Measurements from ENCODE around the gene MYO7B.
A peak's percentile ranks its signal among the peaks of the same experiment; 100 is the strongest.

The MYO7B gene

GRCh38 chr2:127565261-127566138 lies 30.0 kb downstream of the MYO7B start:
- WGBS, result 87% methylated on average over 12 of the region's 12 CpGs
- Histone ChIP-seq H3K4ac (ENCODE audit: low read depth in 1 of 2, low read length in 2 of 2) (no peak overlapping the region), H4K91ac (ENCODE audit: low read length) (no peak overlapping the region), H3K9me3 (ENCODE audit: control insufficient read depth, low read length) (no peaks in the 10 kb centered on the region), H2AK5ac (ENCODE audit: low read length, severe bottlenecking) (no peak overlapping the region), H3K27ac (ENCODE audit: low read length, poor library complexity, severe bottlenecking) (no peak overlapping the region), H2BK120ac (ENCODE audit: low read depth, low read length) (no peak overlapping the region), H3K14ac (ENCODE audit: low read length in 2 of 2) (no peak overlapping the region), H4K8ac (ENCODE audit: low read length) (no peak overlapping the region), H2AFZ (ENCODE audit: low read depth, low read length) (no peak overlapping the region), H2BK15ac (ENCODE audit: low read depth, poor library complexity, severe bottlenecking) (no peak overlapping the region), H3K4me2 (ENCODE audit: low read length, poor library complexity, severe bottlenecking) (no peak overlapping the region), H2BK5ac (ENCODE audit: low read depth, low read length, poor library complexity, severe bottlenecking) (no peak overlapping the region), H3K4me3 (ENCODE audit: insufficient read depth in 1 of 2, low read depth in 1 of 2, low read length in 2 of 2) (no peak overlapping the region), H2BK12ac (ENCODE audit: low read length in 2 of 2) (peak overlapping the region in 1 of 2 experiments; percentile 51), H3K4me1 (ENCODE audit: control insufficient read depth, insufficient read depth, low read depth, low read length) (peaks cover 2% of the 10 kb centered on the region), H3K36me3 (ENCODE audit: control insufficient read depth in 1 of 2, insufficient read depth in 2 of 2, low read depth in 1 of 2, low read length in 2 of 2) (no peaks in the 10 kb centered on the region), H3K23ac (ENCODE audit: low read length in 2 of 2) (no peak overlapping the region), H3K9ac (ENCODE audit: low read length) (no peak overlapping the region), H3K27me3 (ENCODE audit: control insufficient read depth in 1 of 2, insufficient read depth in 1 of 2, low read length in 2 of 2) (peaks cover 12 to 15% of the 10 kb centered on the region in 2 experiments), H3K18ac (ENCODE audit: low read depth in 1 of 2, low read length in 2 of 2) (no peak overlapping the region), H3K79me1 (replicated peaks; ENCODE audit: low read length, poor library complexity, severe bottlenecking) (no peaks in the 10 kb centered on the region)
- no peak for DNase-seq

GRCh38 chr2:127566139-127566417 lies 30.6 kb downstream of the MYO7B start:
- no peak overlapping the region for H3K14ac ChIP-seq (ENCODE audit: low read length in 2 of 2)
- H3K4ac ChIP-seq (ENCODE audit: low read depth in 1 of 2, low read length in 2 of 2), result no peak overlapping the region
- DNase-seq, result no peak
- no peak overlapping the region for H2BK15ac ChIP-seq (ENCODE audit: low read depth, poor library complexity, severe bottlenecking)
- no peak overlapping the region for H2BK12ac ChIP-seq (ENCODE audit: low read length in 2 of 2)
- WGBS, result 91% methylated on average over 5 of the region's 5 CpGs
- no peak overlapping the region for H3K23ac ChIP-seq (ENCODE audit: low read length in 2 of 2)
- H2AFZ ChIP-seq (ENCODE audit: low read depth, low read length), result no peak overlapping the region
- no peak overlapping the region for H2BK5ac ChIP-seq (ENCODE audit: low read depth, low read length, poor library complexity, severe bottlenecking)
- H3K4me1 ChIP-seq (ENCODE audit: control insufficient read depth, insufficient read depth, low read depth, low read length), result peaks cover 2% of the 10 kb centered on the region
- no peak overlapping the region for H2BK120ac ChIP-seq (ENCODE audit: low read depth, low read length)
- H4K91ac ChIP-seq (ENCODE audit: low read length), result no peak overlapping the region
- no peak overlapping the region for H3K4me3 ChIP-seq (ENCODE audit: insufficient read depth in 1 of 2, low read depth in 1 of 2, low read length in 2 of 2)
- no peak overlapping the region for H3K27ac ChIP-seq (ENCODE audit: low read length, poor library complexity, severe bottlenecking)
- H4K8ac ChIP-seq (ENCODE audit: low read length), result no peak overlapping the region
- no peak overlapping the region for H3K9ac ChIP-seq (ENCODE audit: low read length)
- H3K36me3 ChIP-seq (ENCODE audit: control insufficient read depth in 1 of 2, insufficient read depth in 2 of 2, low read depth in 1 of 2, low read length in 2 of 2), result no peaks in the 10 kb centered on the region
- H3K4me2 ChIP-seq (ENCODE audit: low read length, poor library complexity, severe bottlenecking), result no peak overlapping the region
- peaks cover 12 to 15% of the 10 kb centered on the region in 2 experiments for H3K27me3 ChIP-seq (ENCODE audit: control insufficient read depth in 1 of 2, insufficient read depth in 1 of 2, low read length in 2 of 2)
- H3K9me3 ChIP-seq (ENCODE audit: control insufficient read depth, low read length), result no peaks in the 10 kb centered on the region
- no peak overlapping the region for H2AK5ac ChIP-seq (ENCODE audit: low read length, severe bottlenecking)
- no peak overlapping the region for H3K18ac ChIP-seq (ENCODE audit: low read depth in 1 of 2, low read length in 2 of 2)
- H3K79me1 ChIP-seq (replicated peaks; ENCODE audit: low read length, poor library complexity, severe bottlenecking), result no peaks in the 10 kb centered on the region

- no peak overlapping the region for H2BK15ac ChIP-seq (ENCODE audit: low read depth, poor library complexity, severe bottlenecking)
Measured at GRCh38 chr2:127566576-127566975, 31.1 kb downstream of the MYO7B start.

GRCh38 chr2:127567351-127567854 lies 31.9 kb downstream of the MYO7B start:
- Histone ChIP-seq H3K4ac (ENCODE audit: low read depth in 1 of 2, low read length in 2 of 2) (no peak overlapping the region), H3K23ac (ENCODE audit: low read length in 2 of 2) (no peak overlapping the region), H2AK5ac (ENCODE audit: low read length, severe bottlenecking) (no peak overlapping the region), H3K4me2 (ENCODE audit: low read length, poor library complexity, severe bottlenecking) (no peak overlapping the region), H2BK5ac (ENCODE audit: low read depth, low read length, poor library complexity, severe bottlenecking) (no peak overlapping the region), H2BK120ac (ENCODE audit: low read depth, low read length) (no peak overlapping the region), H3K4me1 (ENCODE audit: control insufficient read depth, insufficient read depth, low read depth, low read length) (peaks cover 2% of the 10 kb centered on the region), H3K18ac (ENCODE audit: low read depth in 1 of 2, low read length in 2 of 2) (no peak overlapping the region), H4K8ac (ENCODE audit: low read length) (no peak overlapping the region), H3K27ac (ENCODE audit: low read length, poor library complexity, severe bottlenecking) (no peak overlapping the region), H3K9me3 (ENCODE audit: control insufficient read depth, low read length) (no peaks in the 10 kb centered on the region), H3K36me3 (ENCODE audit: control insufficient read depth in 1 of 2, insufficient read depth in 2 of 2, low read depth in 1 of 2, low read length in 2 of 2) (no peaks in the 10 kb centered on the region), H3K4me3 (ENCODE audit: insufficient read depth in 1 of 2, low read depth in 1 of 2, low read length in 2 of 2) (no peak overlapping the region), H2BK15ac (ENCODE audit: low read depth, poor library complexity, severe bottlenecking) (no peak overlapping the region), H3K27me3 (ENCODE audit: control insufficient read depth in 1 of 2, insufficient read depth in 1 of 2, low read length in 2 of 2) (peaks cover 12 to 15% of the 10 kb centered on the region in 2 experiments), H3K79me1 (replicated peaks; ENCODE audit: low read length, poor library complexity, severe bottlenecking) (no peaks in the 10 kb centered on the region), H3K14ac (ENCODE audit: low read length in 2 of 2) (no peak overlapping the region), H2AFZ (ENCODE audit: low read depth, low read length) (no peak overlapping the region), H2BK12ac (ENCODE audit: low read length in 2 of 2) (no peak overlapping the region), H4K91ac (ENCODE audit: low read length) (peak overlapping the region; percentile 28), H3K9ac (ENCODE audit: low read length) (no peak overlapping the region)
- 78% methylated on average over 5 of the region's 5 CpGs for WGBS
- DNase-seq, result no peak

More at GRCh38 chr2:127566576-127566975, 31.1 kb downstream of the MYO7B start:
- Histone ChIP-seq H3K79me1 (replicated peaks; ENCODE audit: low read length, poor library complexity, severe bottlenecking) (no peaks in the 10 kb centered on the region), H3K4ac (ENCODE audit: low read depth in 1 of 2, low read length in 2 of 2) (no peak overlapping the region), H3K36me3 (ENCODE audit: control insufficient read depth in 1 of 2, insufficient read depth in 2 of 2, low read depth in 1 of 2, low read length in 2 of 2) (no peaks in the 10 kb centered on the region), H3K14ac (ENCODE audit: low read length in 2 of 2) (peak overlapping the region in 1 of 2 experiments; percentile 7), H4K8ac (ENCODE audit: low read length) (no peak overlapping the region), H3K18ac (ENCODE audit: low read depth in 1 of 2, low read length in 2 of 2) (no peak overlapping the region), H2AK5ac (ENCODE audit: low read length, severe bottlenecking) (no peak overlapping the region), H3K27ac (ENCODE audit: low read length, poor library complexity, severe bottlenecking) (no peak overlapping the region), H2BK12ac (ENCODE audit: low read length in 2 of 2) (no peak overlapping the region), H2AFZ (ENCODE audit: low read depth, low read length) (no peak overlapping the region), H3K9me3 (ENCODE audit: control insufficient read depth, low read length) (no peaks in the 10 kb centered on the region), H3K23ac (ENCODE audit: low read length in 2 of 2) (no peak overlapping the region), H3K4me2 (ENCODE audit: low read length, poor library complexity, severe bottlenecking) (no peak overlapping the region), H2BK120ac (ENCODE audit: low read depth, low read length) (no peak overlapping the region), H3K9ac (ENCODE audit: low read length) (no peak overlapping the region), H3K4me1 (ENCODE audit: control insufficient read depth, insufficient read depth, low read depth, low read length) (peaks cover 2% of the 10 kb centered on the region), H2BK5ac (ENCODE audit: low read depth, low read length, poor library complexity, severe bottlenecking) (no peak overlapping the region), H3K27me3 (ENCODE audit: control insufficient read depth in 1 of 2, insufficient read depth in 1 of 2, low read length in 2 of 2) (peaks cover 12 to 15% of the 10 kb centered on the region in 2 experiments), H3K4me3 (ENCODE audit: insufficient read depth in 1 of 2, low read depth in 1 of 2, low read length in 2 of 2) (no peak overlapping the region), H4K91ac (ENCODE audit: low read length) (no peak overlapping the region)
- 96% methylated on average over 9 of the region's 10 CpGs for WGBS
- no peak for DNase-seq

Data from mesenchymal stem cell (in vitro differentiated cells and primary cell).